T-helper 22 cell (primary cell): Measurements from ENCODE around the gene RPL13A.
"Not testable (repeated sequence)": the region's sequence is repeated elsewhere in the genome, so short reads cannot be mapped to it uniquely, and the experiment has no call there.

Experiments
- DNase-seq: peaks from one replicate; pipeline ENCODE4 v3.0.0-alpha.2; 2020; ENCODE audit warnings: low read depth

Gene RPL13A

DNA sequence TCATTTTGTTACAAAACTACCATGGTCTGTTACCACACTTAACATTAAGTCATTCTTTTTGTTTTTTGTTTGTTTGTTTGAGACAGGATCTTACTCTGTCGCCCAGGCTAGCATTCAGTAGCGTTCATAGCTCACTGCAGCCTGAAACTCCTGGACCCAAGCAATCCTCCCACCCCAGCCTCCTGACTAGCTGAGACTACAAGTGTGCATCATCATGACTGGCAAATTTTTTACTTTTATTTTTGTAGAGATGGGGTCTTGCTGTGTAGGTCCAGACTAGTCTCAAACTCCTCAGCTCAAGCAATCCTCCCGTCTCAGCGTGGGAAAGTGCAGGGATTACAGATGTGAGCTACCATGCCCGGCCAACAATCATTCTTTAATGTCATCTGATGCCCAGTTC lies 31.1 kb upstream of the RPL13A start:
- DNase-seq, result no peak

DNA sequence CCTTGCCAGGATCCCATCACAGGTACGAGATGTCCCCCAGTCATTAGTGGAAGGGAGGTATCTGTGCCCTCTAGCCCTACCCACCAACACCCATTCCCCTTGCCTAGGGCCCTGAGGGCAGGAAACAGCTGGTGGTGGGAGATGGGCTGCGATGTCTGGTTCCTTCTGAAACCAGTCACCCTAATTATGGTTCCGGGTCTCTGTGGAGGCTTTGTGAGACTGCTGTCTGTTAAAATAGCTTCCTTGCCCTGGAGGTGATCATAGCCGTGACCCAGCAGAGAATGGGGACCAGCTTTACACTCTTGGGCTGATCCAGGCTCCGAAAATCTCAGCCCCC lies 28.9 kb upstream of the RPL13A start:
- no peak for DNase-seq

DNA sequence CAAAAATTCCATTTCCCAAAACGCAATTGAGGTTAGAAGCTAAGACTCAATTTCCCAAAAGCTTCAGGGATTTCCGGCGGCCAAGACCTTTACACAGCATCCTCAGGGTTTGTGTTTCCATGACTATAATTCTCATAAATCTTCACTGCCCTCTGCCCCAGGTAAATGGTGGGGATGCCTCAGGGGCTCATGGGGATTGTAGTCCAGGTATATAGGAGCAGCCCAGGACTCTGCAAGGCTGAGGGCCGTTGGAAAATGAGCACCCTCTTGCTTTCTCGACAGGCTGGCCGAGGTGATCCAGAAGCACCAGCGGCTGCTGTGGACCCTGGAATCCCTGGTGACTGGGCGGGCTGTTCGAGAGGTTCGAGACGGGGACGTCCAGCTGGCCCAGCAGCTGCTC lies 28.0 kb upstream of the RPL13A start:
- no peak for DNase-seq

DNA sequence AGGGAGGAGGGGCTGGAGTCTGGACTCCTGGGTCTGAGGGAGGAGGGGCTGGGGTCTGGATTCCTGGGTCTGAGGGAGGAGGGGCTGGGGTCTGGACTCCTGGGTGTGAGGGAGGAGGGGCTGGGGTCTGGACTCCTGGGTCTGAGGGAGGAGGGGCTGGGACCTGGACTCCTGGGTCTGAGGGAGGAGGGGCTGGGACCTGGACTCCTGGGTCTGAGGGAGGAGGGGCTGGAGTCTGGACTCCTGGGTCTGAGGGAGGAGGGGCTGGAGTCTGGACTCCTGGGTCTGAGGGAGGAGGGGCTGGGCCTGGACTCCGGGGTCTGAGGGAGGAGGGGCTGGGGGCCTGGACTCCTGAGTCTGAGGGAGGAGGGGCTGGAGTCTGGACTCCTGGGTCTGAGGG lies 26.3 kb upstream of the RPL13A start:
- DNase-seq, result not testable (repeated sequence)

DNA sequence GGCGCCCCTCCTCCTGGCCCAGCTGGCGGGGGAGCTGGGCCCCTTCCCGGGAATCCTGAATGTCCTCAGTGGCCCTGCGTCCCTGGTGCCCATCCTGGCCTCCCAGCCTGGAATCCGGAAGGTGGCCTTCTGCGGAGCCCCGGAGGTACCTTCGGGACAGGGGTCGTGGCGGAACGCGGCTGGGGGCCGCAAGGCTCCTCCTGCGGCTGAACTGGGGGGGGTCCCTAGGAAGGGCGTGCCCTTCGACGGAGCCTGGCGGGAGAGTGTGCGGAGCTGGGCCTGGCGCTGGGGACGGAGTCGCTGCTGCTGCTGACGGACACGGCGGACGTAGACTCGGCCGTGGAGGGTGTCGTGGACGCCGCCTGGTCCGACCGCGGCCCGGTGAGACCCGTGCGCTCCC lies 25.8 kb upstream of the RPL13A start:
- no peak for DNase-seq

DNA sequence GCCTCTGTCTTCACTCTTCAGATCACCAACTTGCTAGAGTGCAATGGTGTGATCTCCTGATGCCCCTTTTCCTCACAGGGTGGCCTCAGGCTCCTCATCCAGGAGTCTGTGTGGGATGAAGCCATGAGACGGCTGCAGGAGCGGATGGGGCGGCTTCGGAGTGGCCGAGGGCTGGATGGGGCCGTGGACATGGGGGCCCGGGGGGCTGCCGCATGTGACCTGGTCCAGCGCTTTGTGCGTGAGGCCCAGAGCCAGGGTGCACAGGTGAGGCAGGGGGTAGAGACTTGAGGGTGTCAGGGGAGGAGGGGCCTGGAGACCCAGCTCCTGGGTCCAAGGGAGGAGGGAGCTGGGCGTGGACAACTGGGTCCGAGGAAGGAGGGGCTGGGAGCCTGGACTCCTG lies 24.9 kb upstream of the RPL13A start:
- DNase-seq, result no peak

DNA sequence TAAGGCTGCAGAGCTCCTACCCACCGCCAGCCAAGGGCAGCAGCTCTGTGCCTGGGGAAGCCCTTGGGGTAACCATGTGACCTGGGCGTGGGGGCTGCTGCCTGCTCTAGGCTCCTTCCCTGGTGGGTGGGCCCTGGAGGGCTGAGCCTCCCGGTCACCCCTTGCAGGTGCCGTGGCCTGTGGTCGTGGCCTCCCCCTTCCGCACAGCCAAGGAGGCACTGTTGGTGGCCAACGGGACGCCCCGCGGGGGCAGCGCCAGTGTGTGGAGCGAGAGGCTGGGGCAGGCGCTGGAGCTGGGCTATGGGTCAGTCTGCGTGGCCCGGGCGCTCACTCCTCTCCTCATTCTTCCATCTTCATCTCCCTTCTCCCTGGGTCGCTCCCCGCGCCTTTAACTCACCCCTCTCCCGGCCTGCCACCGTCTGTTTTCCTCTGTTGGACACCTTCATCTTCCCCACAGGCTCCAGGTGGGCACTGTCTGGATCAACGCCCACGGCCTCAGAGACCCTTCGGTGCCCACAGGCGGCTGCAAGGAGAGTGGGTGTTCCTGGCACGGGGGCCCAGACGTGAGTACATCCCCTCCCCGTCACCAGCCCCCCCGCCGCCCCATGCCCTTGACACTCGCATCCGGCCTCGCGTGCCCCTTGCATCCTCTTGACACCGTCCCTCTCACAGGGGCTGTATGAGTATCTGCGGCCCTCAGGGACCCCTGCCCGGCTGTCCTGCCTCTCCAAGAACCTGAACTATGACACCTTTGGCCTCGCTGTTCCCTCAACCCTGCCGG lies 23.3 kb upstream of the RPL13A start:
- no peak for DNase-seq

DNA sequence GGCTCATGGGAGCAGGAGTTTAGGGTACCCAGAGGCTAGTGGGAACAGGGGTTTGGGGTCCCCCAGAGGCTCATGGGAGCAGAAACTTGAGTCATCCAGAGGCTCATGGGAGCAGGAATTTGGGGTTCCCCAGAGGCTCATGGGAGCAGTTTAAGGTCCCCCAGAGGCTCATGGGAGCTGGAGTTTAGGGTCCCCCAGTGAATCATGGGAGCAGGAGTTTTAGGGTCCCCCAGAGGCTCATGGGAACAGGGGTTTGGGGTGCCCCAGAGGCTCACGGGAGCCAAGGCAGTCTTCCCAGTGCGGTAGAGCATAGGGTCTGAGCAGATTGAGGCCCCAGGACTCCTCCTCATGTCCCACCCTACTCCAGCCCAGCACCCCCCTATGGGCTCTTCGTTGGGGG lies 22.0 kb upstream of the RPL13A start:
- DNase-seq, result no peak

DNA sequence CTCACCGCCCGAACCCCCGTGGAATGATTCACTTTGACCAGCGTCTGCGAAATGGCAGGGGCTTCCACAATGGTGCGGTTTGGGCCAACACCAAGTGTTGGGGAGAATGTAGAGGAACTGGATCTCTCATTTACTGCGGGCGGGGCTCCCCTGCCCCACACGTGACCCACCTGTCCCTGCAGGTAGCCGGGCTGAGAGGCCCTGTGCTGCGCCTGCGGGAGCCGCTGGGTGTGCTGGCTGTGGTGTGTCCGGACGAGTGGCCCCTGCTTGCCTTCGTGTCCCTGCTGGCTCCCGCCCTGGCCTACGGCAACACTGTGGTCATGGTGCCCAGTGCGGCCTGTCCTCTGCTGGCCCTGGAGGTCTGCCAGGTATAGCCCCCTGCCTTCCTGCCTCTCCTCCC lies 19.2 kb upstream of the RPL13A start:
- no peak for DNase-seq

DNA sequence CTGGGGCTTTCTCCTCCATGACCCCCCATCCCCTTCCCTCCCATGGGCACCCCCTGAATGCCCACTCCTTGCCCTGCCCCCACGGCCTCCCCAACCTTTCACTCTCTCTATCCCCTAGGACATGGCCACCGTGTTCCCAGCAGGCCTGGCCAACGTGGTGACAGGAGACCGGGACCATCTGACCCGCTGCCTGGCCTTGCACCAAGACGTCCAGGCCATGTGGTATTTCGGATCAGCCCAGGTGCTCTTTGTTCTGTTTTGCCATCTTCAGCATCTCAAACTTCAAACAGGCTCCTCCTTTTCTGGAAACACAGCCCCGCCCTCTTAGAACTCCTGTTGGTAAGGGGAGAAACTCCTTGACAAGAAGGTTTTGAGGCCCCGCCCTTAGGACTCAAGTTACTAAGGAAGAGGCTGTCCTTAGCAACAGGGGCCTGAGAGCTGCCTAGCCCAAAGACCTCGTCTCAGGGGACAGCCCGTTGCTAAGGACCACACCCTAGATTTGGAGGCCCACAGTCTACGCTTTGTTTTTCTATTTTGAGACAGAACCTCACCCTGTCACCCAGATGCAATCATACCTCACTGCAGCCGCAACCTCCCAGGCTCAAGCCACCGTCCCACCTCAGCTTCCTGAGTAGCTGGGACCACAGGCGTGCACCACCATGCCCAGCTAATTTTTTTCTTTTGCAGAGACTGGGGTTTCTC lies 18.5 kb upstream of the RPL13A start:
- peak; percentile 94 for DNase-seq

DNA sequence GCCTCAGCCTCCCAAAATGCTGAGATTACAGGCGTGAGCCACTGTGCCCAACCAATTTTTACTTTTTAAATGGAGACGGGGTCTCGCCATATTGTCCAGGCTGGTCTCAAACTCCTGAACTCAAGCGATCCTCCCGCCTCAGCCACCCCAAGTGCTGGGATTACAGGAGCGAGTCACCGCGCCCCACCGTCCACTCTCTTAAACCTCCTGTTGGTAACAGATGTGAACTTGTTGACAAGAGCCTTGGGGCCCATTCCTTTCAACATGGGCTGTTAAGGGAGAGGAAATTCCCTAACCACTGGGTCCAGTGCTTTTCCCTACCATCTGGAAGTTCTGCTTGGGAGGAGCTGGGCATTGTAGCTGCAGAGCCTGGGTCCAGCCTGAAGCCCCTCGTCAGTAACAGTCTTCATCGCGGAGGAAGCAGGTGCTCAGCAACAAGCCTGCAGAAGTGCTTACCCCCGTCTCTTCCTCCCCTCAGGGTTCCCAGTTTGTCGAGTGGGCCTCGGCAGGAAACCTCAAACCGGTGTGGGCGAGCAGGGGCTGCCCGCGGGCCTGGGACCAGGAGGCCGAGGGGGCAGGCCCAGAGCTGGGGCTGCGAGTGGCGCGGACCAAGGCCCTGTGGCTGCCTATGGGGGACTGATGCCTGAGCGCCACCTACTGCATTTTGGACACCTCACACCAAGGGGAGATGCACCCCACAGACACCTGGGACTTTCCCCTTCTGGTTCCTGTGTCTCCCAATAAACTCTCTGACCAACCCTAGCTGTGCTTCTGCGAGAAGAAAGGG lies 17.4 kb upstream of the RPL13A start:
- peak; percentile 76 for DNase-seq

DNA sequence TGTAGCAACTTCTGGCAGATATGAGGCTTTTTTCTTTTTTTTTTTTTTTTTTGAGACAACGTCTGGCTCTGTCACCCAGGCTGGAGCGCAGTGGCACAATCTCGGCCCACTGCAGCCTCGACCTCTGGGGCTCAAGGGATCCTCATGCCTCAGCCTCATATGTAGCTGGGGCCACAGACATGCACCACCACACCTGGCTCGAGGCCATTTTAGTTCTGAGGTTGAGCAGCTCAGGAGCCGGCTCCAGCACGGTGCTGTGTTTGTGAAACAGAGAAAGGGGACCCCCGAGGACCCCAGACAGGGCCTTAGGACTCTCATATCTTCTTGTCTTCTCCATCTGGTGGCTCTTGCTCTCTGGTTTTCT lies 16.8 kb upstream of the RPL13A start:
- DNase-seq, result no peak

DNA sequence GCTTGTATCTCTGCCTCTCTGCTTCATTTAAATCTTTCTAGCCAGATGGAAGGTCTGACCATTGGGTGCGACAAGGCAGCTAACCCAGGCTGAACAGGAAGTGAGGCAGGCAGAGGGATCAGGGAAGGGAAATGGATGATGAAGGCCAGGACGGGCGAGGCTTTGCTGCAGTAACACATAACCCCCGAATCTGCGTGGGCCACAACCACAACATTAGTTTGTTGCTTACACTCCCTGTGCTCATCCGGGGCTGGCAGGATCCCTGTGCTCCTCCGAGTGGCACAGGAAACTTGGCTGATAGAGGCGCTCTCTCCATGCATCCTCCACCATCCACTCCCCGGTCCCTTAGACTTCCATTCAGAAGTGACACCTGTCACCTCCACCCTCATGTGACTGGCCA lies 14.5 kb upstream of the RPL13A start:
- no peak for DNase-seq

DNA sequence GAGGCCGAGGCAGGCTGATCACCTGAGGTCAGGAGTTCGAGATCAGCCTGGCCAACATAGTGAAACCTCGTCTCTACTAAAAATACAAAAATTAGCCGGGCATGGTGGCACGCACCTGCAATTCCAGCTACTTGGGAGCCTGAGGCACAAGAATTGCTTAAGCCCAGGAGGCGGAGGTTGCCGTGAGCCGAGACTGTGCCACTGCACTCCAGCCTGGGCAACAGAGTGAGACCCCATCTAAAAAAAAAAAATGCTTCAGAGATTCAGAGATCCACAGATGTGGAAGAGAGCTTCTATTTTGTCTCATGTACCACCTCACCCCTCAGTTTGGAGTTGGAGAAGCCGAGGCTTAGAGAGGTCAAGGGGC lies 13.9 kb upstream of the RPL13A start:
- DNase-seq, result not testable (repeated sequence)

DNA sequence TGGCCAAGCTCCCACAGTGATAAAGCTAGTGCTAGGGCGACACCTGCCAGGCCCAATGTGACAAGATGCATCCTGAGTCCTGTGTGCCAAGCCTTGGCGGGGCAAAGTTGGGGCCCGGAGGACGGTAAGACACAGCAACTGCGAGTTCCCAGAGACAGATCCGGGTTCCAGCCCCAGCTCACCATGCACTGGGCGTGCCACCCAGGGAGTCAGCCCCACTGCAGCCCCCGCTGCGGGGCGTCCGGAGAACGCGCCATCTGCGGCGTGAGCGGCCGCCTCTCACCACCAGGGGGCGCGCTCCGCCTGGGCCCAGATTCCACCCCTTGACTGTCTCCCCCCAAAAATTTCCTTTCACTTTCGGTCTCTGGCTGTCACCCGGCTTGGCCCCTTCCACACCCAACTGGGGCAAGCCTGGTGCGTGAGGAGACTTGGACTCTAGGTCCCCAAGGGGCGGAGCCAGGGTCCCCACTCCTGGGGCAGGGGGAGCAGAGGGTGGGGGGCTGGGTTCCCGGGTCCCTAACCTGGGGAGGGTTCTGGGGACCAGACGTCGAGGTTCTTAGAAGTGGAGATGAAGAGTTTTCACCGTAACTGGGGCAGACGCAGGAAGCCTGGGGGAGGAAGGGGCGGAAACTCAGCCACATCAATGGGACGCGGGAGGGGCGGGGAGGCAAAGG lies 13.4 kb upstream of the RPL13A start, which contains the start of gene FLT3LG:
FLT3LG (plus strand) TSS at position 348 of the 674 bp plus-strand sequence. CDS start 425 bp downstream, outside the sequence.
- peak; percentile 90 for DNase-seq

DNA sequence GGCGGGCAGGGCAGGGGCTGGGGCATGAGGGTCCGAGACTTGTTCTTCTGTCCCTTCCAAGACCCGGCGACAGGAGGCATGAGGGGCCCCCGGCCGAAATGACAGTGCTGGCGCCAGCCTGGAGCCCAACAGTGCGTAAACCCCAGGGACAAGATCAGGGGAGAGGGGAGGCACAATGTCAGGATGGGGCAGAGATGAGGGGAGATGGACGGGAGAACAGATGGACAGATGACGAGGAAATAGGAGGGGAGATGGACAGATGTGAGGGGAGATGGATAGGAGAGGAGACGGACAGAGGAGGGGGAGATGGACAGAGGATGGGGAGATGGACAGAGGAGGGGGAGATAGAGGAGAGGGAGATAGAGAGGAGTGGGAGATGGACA lies 12.9 kb upstream of the RPL13A start:
- no peak for DNase-seq

DNA sequence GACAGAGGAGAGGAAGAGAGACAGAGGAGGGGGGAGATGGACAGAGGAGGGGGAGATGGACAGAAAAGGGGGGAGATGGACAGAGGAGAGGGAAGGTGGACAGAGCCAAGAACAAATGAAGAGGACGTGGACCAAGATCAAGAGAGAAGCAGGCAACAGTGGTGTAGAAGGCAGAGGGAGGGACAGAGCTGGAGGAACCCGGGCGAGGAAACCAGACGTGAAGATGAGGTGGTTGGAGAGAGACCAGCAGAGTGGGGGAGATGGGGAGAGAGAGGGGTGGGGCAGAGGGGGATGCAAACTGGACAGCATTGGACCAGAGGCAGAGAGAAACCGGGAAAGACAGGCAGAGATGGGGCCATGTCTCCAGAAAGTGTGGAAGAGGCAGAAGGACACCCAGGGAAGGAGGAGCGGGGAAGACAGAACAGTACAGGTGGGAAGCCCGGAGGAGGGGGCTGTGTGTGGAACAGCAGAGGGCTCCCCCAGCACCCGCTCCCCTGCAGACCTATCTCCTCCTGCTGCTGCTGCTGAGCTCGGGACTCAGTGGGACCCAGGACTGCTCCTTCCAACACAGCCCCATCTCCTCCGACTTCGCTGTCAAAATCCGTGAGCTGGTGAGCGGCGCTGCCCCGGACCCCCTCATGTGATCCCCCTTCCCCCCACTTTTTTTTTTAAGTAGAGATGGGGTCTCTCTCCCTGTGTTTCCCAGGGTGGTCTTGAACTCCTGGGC lies 12.1 kb upstream of the RPL13A start:
- DNase-seq, result no peak

DNA sequence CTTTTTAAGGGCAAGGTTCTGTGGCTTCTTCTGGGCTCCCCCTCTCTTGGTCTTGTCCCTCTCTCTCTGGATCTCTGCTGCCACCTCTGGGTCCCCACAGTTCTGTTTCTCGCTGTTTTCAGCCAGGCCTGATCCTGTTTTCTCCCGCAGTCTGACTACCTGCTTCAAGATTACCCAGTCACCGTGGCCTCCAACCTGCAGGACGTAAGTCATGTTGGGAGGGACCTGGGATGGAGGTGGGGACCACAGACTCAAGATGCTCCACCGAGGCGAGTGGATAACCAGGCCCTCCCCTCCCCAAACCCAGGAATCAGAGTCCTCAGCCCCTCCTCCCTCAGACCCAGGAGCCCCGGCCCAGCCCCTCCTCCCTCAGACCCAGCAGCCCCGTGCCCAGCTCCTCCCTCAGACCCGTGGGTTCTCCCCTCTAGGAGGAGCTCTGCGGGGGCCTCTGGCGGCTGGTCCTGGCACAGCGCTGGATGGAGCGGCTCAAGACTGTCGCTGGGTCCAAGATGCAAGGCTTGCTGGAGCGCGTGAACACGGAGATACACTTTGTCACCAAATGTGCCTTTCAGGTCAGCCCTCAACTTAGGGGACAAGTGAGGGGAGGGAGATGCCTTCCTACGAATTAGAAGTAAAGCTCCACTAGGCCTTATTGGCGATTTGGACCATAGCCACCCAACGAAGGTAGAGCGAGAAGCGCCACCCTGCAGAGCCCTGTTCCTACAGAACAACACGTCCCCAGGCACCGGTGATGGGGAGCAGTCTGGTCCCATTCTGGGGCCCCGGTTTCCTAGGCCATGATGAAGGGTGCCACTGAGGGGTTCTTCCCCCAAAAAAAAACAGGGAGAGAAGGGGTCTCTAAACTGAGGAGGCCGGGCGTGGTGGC lies 11.2 kb upstream of the RPL13A start:
- DNase-seq, result peak; percentile 47

DNA sequence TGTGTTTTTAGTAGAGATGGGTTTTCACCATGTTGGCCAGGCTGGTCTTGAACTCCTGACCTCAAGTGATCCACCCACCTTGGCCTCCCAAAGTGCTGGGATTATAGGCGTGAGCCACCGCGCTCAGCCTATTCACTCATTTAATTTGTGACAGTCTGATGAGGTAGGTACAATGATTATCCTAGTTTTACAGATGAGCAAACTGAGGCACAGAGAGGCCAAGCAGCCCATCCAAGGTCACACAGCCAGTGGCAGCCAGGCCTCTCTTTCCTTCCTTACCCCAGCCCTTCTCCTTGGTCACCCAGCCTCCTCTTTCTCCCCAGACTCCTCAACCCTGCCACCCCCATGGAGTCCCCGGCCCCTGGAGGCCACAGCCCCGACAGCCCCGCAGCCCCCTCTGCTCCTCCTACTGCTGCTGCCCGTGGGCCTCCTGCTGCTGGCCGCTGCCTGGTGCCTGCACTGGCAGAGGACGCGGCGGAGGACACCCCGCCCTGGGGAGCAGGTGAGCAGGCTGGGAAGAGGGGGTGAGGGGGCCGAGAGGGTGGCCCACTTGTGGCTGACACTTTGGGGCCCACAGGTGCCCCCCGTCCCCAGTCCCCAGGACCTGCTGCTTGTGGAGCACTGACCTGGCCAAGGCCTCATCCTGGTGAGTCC lies 7.3 kb upstream of the RPL13A start:
- no peak for DNase-seq

DNA sequence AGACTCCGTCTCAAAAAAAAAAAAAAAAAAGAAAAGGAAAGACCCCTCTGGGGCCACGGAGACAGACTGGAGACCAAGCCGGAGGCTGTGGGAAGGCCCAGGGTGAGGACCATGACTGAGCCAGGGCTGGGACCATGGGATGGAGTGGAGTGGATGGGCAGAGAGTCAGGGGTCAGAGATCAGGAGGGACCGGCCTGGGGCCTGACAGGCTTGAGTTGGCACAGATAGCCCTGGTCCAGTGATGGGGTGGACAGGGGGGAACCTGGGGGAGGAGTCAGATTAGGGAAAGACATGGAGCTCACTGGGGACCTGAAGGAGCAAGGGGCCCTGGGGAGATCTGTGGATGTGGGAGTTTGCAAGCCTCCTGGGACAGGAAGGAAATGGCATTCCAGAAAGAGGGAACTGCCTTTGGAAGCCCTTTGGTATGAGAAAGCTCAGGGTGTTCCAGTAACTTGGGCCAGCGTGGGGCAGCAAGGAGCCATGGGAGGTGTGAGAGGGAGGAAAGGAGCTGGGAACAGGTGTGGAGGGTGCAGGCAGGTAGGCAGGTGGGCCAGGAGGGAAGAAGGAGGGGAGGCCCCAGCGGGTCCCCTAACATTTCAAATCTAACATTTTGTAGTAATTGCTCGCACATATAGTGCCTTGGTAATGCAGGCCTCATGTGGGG lies 6.3 kb upstream of the RPL13A start:
- DNase-seq, result no peak
